Coronary artery (tissue), 2 donors: ENCODE data around the gene PDCD1LG2.

Experiments used
- DNase-seq: peaks from one replicate; pipeline ENCODE4 v3.0.0-alpha.2; 2017; ENCODE audit warnings: low spot score
- H3K27ac ChIP-seq, 2 donors: fragments of 200-600 bp; sonication (generic); one replicate each; pipeline ENCODE4 v1.5.1; 2016 to 2019
- H3K4me3 ChIP-seq: fragments of 200-600 bp; sonication (generic); 2 replicates; pipeline ENCODE4 v1.5.1; 2016; ENCODE audit warnings: mild to moderate bottlenecking, moderate library complexity
- TF ChIP-seq, protein P1 (sequence below): fragments of 200-600 bp; sonication (generic); IDR thresholded peaks from one replicate; pipeline ENCODE4 v1.5.1; 2019; ENCODE audit warnings: antibody characterized with exemption

The PDCD1LG2 gene

GRCh38 chr9:5532790-5533189 is 22.5 kb downstream of the PDCD1LG2 start:
- TF ChIP-seq, protein P1, sequence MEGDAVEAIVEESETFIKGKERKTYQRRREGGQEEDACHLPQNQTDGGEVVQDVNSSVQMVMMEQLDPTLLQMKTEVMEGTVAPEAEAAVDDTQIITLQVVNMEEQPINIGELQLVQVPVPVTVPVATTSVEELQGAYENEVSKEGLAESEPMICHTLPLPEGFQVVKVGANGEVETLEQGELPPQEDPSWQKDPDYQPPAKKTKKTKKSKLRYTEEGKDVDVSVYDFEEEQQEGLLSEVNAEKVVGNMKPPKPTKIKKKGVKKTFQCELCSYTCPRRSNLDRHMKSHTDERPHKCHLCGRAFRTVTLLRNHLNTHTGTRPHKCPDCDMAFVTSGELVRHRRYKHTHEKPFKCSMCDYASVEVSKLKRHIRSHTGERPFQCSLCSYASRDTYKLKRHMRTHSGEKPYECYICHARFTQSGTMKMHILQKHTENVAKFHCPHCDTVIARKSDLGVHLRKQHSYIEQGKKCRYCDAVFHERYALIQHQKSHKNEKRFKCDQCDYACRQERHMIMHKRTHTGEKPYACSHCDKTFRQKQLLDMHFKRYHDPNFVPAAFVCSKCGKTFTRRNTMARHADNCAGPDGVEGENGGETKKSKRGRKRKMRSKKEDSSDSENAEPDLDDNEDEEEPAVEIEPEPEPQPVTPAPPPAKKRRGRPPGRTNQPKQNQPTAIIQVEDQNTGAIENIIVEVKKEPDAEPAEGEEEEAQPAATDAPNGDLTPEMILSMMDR = no peak
- Histone ChIP-seq H3K27ac (no peak overlapping the region), H3K4me3 (no peak overlapping the region)
- DNase-seq = no peak

DNA sequence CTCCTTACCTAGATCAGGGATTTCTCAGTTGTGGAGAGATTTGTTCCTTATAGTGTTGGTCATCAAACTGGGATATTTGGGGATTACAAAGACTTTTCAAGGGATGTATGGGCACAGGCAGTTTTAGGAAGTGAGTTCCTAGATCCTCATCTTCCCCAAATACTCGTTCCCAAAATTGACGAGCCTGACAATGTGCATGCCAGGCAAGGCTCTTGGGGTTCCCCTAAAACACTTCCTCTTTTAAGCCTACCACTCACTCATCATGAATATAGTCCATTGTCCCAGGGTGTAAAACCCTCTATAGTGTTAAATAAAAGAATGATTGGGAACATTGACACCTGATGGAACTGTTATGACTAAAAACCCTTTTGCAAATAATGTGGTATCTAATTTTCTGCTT is 26.4 kb downstream of the PDCD1LG2 start:
- DNase-seq = no peak
- TF ChIP-seq, protein P1 = no peak
- H3K4me3 ChIP-seq = no peak overlapping the region
- no peak overlapping the region for H3K27ac ChIP-seq

DNA sequence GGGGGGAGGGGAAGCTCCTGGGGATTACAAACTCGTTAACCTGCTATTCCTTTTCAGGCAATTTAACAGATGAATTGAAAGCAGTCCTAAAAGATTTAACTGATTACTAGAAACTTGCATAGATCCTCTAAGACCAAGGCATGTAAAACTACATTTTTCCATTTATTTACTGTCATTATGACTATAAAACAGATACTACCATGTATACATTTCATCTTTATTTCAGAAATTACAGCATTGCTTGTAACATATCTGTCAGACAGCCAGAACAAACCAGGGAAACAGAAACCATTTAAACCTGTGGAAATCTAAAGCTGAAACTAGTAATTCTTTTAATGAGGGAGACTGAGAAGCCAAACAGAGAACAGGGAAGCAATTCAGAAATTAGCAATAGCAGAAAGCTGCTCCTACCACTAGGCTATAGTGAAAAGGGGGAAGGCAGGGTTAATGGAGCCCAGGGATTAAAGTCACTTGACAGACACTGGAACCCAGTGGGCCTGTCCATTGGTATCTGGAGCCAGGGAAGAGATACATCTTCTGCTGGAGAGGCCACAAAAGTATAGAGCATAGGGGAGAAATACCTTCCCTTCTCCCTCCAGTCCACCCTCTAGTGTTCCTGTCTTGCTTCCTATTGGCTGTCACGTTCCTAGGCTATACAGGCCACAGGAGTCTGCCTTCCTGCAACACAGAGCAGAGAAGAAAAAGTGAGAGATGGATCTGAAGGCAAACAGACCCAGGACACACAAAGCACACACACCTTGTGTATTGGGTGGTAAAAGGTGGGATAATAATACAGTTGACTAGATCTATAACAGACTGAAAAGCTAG is 33.8 kb downstream of the PDCD1LG2 start:
- DNase-seq = no peak
- Histone ChIP-seq H3K27ac (no peak overlapping the region), H3K4me3 (no peak overlapping the region)
- TF ChIP-seq, protein P1 = no peak

DNA sequence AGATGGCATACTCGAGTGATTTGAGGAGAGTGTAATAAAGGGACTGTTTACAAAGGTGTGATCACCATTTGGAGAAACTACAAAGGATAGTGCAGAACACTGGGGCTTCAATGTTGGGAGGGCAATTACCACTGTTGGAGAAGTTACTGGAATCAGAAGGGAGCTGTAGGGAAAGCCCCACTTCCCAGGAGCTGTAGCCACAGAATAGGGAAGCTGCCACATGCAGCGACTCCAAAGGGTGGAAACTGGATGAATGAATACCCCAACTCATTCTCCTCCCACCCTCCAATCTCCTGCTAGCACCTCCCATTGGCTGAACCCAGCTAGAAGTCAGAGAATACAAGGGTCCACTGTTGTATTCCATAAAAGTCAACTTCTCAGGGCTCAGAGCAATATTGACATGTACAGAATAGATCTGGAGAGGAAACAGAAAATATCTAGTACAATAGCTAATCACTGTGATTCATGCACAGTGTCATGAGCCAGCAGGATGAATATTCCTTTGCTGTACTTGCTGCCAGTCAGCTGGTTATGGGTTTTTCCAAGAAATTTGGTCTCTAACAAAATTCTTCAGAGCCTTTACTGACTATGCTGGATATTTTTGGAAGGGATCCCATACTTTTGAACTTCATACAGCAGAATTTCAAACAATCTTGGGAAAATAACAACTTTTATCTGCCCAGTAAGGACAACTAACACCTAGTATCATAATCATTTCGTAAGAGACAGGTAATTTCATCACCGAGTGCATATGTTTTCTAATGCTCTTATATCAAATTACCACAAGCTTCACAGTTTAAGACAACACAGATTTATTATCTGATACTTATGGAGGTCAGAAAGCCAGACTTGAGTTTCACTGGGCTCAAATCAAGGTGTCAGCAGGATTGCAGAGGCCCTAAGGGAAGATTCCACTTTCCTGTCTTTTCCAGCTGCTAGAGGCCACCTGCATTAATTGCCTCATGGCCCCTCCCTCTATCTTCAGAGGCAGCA is 39.6 kb downstream of the PDCD1LG2 start:
- no peak for DNase-seq
- Histone ChIP-seq H3K27ac (no peak overlapping the region), H3K4me3 (no peak overlapping the region)
- TF ChIP-seq, protein P1 = no peak

GRCh38 chr9:5551368-5552150 is 41.2 kb downstream of the PDCD1LG2 start:
- no peak overlapping the region for H3K27ac ChIP-seq
- no peak overlapping the region for H3K4me3 ChIP-seq
- TF ChIP-seq, protein P1 = no peak
- no peak for DNase-seq

- DNase-seq = no peak
- no peak overlapping the region for H3K4me3 ChIP-seq
- TF ChIP-seq, protein P1 = no peak
- no peak overlapping the region for H3K27ac ChIP-seq
Measured at GRCh38 chr9:5552301-5552700, 42.0 kb downstream of the PDCD1LG2 start.
